DOHH2 (cell line): ENCODE measurements around the gene SIVA1.

Experiments
- EZH2phosphoT487 ChIP-seq: fragments of 200-600 bp; sonication (generic); IDR thresholded peaks from 2 replicates; pipeline ENCODE4 v1.6.1; 2017; ENCODE audit warnings: borderline replicate concordance, mild to moderate bottlenecking, antibody characterized with exemption, low read length, moderate library complexity, mixed read lengths
- TF ChIP-seq, protein P1 (sequence below): fragments of 200-600 bp; sonication (generic); IDR thresholded peaks from one replicate; pipeline ENCODE4 v1.5.1; 2014; ENCODE audit warnings: antibody characterized with exemption, mild to moderate bottlenecking, low read depth, low read length; ENCODE audit not compliant: poor library complexity, severe bottlenecking

GRCh38 chr14:104715871-104716270 lies 37.1 kb upstream of the SIVA1 start:
- TF ChIP-seq, protein P1, sequence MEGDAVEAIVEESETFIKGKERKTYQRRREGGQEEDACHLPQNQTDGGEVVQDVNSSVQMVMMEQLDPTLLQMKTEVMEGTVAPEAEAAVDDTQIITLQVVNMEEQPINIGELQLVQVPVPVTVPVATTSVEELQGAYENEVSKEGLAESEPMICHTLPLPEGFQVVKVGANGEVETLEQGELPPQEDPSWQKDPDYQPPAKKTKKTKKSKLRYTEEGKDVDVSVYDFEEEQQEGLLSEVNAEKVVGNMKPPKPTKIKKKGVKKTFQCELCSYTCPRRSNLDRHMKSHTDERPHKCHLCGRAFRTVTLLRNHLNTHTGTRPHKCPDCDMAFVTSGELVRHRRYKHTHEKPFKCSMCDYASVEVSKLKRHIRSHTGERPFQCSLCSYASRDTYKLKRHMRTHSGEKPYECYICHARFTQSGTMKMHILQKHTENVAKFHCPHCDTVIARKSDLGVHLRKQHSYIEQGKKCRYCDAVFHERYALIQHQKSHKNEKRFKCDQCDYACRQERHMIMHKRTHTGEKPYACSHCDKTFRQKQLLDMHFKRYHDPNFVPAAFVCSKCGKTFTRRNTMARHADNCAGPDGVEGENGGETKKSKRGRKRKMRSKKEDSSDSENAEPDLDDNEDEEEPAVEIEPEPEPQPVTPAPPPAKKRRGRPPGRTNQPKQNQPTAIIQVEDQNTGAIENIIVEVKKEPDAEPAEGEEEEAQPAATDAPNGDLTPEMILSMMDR, result no peak
- no peak for TF ChIP-seq EZH2phosphoT487
